ENCODE results near the gene PTCHD1. TPM values are rescaled to one million over a fixed set of nuclear protein-coding genes. Genes with fewer than 3 reads are reported as not detected.

Gene PTCHD1
- total RNA-seq (2014; rRNA removed): not detected in 2 replicates
- not detected for polyA plus RNA-seq (2012)

DNA sequence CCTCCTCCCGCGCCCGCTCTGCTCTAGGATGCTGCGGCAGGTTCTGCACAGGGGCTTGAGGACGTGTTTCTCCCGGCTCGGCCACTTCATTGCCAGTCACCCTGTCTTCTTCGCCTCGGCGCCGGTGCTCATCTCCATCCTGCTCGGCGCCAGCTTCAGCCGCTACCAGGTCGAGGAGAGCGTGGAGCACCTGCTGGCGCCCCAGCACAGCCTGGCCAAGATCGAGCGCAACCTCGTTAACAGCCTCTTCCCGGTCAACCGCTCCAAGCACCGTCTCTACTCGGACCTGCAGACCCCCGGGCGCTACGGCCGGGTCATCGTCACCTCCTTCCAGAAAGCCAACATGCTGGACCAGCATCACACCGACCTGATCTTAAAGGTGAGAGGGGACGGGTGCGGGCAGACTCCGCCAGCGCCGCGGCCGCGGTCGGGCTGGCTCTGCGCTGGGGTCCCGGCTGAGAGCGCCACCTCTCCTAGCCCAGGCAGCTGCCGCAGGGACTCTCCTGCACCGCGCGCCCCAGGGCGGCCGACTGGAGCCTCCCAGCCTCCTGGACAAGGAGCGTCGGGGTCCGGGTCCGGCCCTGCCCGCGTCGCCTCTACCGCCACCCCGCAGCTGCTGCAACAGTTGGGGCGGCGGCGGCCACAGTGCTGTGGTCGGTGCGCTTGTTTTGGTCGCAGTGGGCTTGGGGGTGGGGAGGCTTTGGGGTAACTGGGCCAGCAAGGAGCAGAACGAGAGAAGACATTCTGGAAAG is at the start of gene PTCHD1:
Gene PTCHD1 (plus strand): TSS at position 2 of the 752 bp plus-strand sequence. CDS start 27 bp downstream, at position 29.
- DNase-seq (ENCODE audit: low read depth): no peak

- DNase-seq (ENCODE audit: low read depth): no peak
These were observed 47.9 kb upstream of the PTCHD1 start for GRCh38 chrX:23286731-23287130.

- DNase-seq (ENCODE audit: low read depth): no peak
These were observed 47.4 kb upstream of the PTCHD1 start for GRCh38 chrX:23287191-23287725.

GRCh38 chrX:23292354-23292987 is 42.2 kb upstream of the PTCHD1 start:
- peak; percentile 3 for DNase-seq (ENCODE audit: low read depth)

DNA sequence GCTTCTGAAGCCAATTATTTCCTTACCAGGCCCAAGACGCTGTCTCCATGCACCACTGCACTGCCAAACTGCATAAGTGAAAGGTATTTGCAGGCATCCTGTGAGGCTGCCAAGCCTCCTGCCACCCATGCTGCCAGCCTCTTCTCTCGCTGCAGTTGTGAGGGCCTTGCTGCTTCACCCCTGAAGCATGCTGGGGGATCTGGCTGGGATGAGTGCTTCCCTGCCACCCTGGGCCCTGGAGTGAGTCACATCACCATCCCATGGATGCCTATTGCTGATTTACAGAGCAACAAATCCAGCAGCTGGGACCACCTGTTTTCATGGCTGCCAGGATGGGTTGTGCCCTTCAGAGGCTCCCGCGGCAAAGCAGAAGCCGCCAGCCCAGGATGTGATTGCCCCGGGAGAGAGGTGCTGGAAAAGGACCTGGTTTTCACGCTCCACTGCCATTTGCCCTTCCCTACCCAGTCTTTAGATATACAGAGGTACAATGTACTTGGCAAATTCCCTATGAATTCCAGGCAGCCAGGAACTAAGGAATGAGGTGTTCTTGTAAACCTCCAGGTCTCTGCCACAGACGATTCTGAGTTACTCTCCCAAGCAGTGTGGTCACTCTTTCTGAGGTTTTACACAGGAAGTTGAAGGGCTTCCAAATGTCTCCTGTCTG is 41.5 kb upstream of the PTCHD1 start:
- peak; percentile 56 for DNase-seq (ENCODE audit: low read depth)

DNA sequence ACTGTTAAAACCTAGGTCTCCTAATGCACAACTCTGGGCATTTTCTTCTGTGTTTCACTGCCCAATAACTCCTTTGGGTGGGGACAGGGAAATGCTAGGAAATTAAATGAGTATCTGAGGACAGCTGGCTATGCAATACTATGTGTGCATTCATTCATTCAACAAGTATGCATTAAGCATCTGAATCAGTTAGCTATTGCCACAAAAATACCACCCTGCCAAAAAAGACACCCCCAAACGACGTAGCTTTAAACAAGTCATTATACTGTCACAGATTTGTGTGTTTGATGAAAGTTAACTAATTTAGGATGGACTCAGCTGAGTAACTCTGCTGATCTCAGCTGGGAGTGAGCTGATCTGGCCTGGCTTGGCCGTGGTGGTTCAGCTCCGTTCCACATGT is 29.8 kb upstream of the PTCHD1 start:
- DNase-seq (ENCODE audit: low read depth): no peak

DNA sequence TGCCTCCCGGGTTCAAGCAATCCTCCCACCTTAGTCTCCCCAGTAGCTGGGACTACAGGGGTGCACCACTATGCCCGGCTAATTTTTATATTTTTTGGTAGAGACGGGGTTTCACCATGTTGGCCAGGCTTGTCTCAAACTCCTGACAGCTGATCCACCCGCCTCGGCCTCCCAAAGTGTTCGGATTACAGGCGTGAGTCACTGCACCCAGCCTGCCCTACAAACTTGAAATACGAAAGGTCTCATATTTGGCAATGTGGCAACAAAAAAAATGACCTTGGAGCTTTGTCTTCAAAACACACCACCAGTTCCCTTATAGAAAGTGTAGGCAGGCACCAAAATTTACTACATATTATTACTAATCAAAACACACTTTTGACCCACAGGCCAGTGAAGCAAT is 22.9 kb upstream of the PTCHD1 start:
- DNase-seq (ENCODE audit: low read depth): peak; percentile 30

- no peak for DNase-seq (ENCODE audit: low read depth)
These were observed 22.5 kb upstream of the PTCHD1 start for GRCh38 chrX:23312136-23312535.

- DNase-seq (ENCODE audit: low read depth): peak; percentile 5
These were observed 16.6 kb upstream of the PTCHD1 start for GRCh38 chrX:23317799-23318724.

- DNase-seq (ENCODE audit: low read depth): no peak
These were observed 7.5 kb upstream of the PTCHD1 start for GRCh38 chrX:23327104-23327503.

DNA sequence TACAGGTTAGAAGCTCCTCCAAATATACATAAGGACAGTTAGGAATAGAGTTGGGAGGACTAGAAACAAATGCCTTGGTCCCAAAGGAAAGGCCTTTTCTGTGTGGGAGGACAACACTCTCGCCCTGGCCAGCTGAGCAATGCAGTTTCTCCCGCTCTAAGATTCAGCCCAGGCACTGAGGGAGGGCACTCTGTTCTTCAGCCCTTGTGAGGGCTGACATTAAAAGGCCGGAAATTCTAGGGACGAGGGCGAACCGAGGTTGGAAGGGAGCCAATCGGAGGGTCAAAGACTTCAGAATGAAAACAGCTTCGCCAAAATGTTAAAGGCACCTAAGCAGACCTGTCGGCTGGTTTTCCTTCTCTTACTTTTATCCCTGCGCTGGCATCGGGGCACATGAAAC is 2.9 kb upstream of the PTCHD1 start:
- no peak for DNase-seq (ENCODE audit: low read depth)

GRCh38 chrX:23332101-23332887 is 2.4 kb upstream of the PTCHD1 start:
- DNase-seq (ENCODE audit: low read depth): no peak

- no peak for DNase-seq (ENCODE audit: low read depth)
These were observed 1.5 kb upstream of the PTCHD1 start for GRCh38 chrX:23332888-23333821.

- no peak for DNase-seq (ENCODE audit: low read depth)
These were observed 668 bp upstream of the PTCHD1 start for GRCh38 chrX:23333842-23334520.

GRCh38 chrX:23334521-23334847 is 165 bp upstream of the PTCHD1 start:
- DNase-seq (ENCODE audit: low read depth): no peak

DNA sequence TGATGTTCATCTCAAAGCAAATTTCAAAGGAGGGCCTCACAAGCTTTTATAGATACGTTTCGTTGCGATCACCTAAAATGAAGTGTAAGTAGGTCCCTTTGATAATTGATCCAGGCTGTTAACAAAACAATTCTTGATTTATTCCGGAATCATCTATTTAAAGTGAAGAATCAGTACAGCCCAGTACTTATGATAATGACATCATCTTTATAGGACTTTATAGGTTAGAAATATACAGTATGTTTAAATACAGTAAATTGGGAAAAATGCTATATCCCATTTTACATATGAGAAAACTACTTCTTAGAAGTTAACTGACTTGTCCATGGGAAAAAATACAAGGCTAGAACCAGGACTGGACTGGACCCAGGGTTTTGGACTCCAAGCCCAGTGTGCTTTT is 3.7 kb downstream of the PTCHD1 start:
- no peak for DNase-seq (ENCODE audit: low read depth)

- peak; percentile 49 for DNase-seq (ENCODE audit: low read depth)
These were observed 6.8 kb downstream of the PTCHD1 start for GRCh38 chrX:23341452-23341851.

- DNase-seq (ENCODE audit: low read depth): no peak
These were observed 9.7 kb downstream of the PTCHD1 start for GRCh38 chrX:23344238-23344903.

Data from LHCN-M2 (cell line).